GM10248 (cell line): ENCODE measurements around the gene SUN3.
"Not testable (repeated sequence)": the region's sequence is repeated elsewhere in the genome, so short reads cannot be mapped to it uniquely, and the experiment has no call there.

ENCODE experiments used
- CTCF ChIA-PET: fragments of 300-600 bp; sonication (Branson Sonifier 250); formaldehyde crosslinking; extraction: SDS; loops from one replicate; lab custom pipeline; 2021; ENCODE audit warnings: antibody characterized with exemption; lab: Yijun Ruan, JAX
- POLR2A ChIA-PET: fragments of 350-650 bp; sonication (Branson Sonifier 250); formaldehyde crosslinking; extraction: SDS; loops from one replicate; lab custom pipeline; 2020; ENCODE audit warnings: antibody characterized with exemption; lab: Yijun Ruan, JAX
- DNase-seq: peaks from one replicate; pipeline ENCODE4 v3.0.0; 2012; ENCODE audit errors: extremely low spot score
- CTCF ChIP-seq: IDR thresholded peaks from 2 replicates; pipeline ENCODE4 v1.5.1; 2012; ENCODE audit warnings: mild to moderate bottlenecking, low read depth; ENCODE audit errors: extremely low read depth, missing control alignments, control extremely low read depth

SUN3 gene

GRCh38 chr7:47991270-47991669 lies 37.6 kb downstream of the SUN3 start:
- no peak for DNase-seq
- TF ChIP-seq CTCF = no peak
- ChIA-PET CTCF (interaction anchor here (0.6 to 2.5 kb wide), 27 partner anchors 8 to 164 kb away, joined by 3 to 88 read pairs (median 5); partner anchors contain the start of genes PKD1L1 and SUN3), POLR2A (no interaction called here)

GRCh38 chr7:47990592-47990991 lies 38.3 kb downstream of the SUN3 start:
- POLR2A ChIA-PET = no interaction called here
- no peak for DNase-seq
- no peak for TF ChIP-seq CTCF
- CTCF ChIA-PET = interaction anchor here (1.1 to 2.5 kb wide), 12 partner anchors 8 to 164 kb away, joined by 3 to 88 read pairs (median 10); partner anchors contain the start of gene PKD1L1

GRCh38 chr7:47989607-47990400 lies 39.1 kb downstream of the SUN3 start:
- CTCF ChIA-PET = interaction anchor here (1.3 to 3.2 kb wide), 9 partner anchors 8 to 121 kb away, joined by 3 to 88 read pairs (median 13); partner anchors contain the start of genes HUS1 and PKD1L1
- POLR2A ChIA-PET, DNase-seq: not testable (repeated sequence)

GRCh38 chr7:47988496-47989386 lies 40.2 kb downstream of the SUN3 start:
- ChIA-PET POLR2A (no interaction called here), CTCF (interaction anchor here (0.8 to 3.2 kb wide), 11 partner anchors 9 to 121 kb away, joined by 3 to 33 read pairs (median 5); partner anchors contain the start of genes HUS1 and PKD1L1)
- TF ChIP-seq CTCF = no peak
- no peak for DNase-seq

GRCh38 chr7:47982610-47983009 lies 46.3 kb downstream of the SUN3 start:
- no peak for DNase-seq
- POLR2A ChIA-PET = no interaction called here
- no peak for TF ChIP-seq CTCF
- CTCF ChIA-PET = interaction anchor here (0.7 to 2.7 kb wide), 8 partner anchors 9 to 128 kb away, joined by 3 to 16 read pairs (median 6); no protein-coding TSS in a partner anchor

- POLR2A ChIA-PET, CTCF ChIA-PET, DNase-seq: not testable (repeated sequence)
Observed at GRCh38 chr7:47980648-47981047, 48.3 kb downstream of the SUN3 start.

- DNase-seq = no peak
- POLR2A ChIA-PET = no interaction called here
- CTCF ChIA-PET = interaction anchor here (3.5 kb wide), 1 partner anchor 9 kb away, joined by 13 read pairs; no protein-coding TSS in a partner anchor
- TF ChIP-seq CTCF = no peak
Observed at GRCh38 chr7:47979832-47980181, 49.1 kb downstream of the SUN3 start.
